ENCODE data around the gene F8.
"Not testable (repeated sequence)": the region's sequence is repeated elsewhere in the genome, so short reads cannot be mapped to it uniquely, and the experiment has no call there.

F8 gene

DNA sequence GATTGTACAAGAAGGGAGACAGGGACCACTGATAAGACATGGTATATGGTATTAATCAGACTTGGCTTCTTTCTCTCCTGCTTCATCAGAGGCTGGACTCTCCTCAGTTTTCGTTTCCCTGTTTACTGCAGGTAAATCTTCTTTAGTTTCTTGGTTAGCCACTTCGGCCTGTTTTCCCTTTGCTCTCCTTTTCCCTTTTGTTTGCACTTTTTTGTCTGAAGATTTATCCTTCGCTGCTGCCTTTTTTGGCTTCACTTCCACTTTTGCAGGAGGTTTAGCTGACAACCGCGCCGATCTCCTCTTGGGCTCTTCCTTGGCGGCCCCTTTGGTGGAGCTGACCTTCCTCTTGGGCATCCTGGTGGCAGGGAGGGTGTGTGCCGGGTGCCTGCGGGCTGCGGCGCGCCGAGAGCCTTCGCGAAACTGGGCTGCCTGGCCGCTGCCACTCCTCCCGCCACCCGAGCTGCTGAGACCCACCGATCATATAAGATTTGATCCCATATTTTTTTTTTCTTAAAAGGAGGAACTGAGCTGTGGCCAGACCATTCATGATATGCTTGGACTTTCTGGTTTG is 205.4 kb downstream of the F8 start:
- Histone ChIP-seq H3K9me3 (ENCODE audit: control insufficient read depth, insufficient read depth, low read depth, low read length) (peaks cover 25% of the 10 kb centered on the region), H3K4me1 (ENCODE audit: control insufficient read depth, insufficient read depth, low read length) (peaks cover 29% of the 10 kb centered on the region)
- H3K9ac ChIP-seq (ENCODE audit: low read length); H3K4me3 ChIP-seq (ENCODE audit: low read depth, low read length); H3K27ac ChIP-seq (ENCODE audit: low read depth, low read length); H3K27me3 ChIP-seq (ENCODE audit: control insufficient read depth, insufficient read depth, low read length); H3K36me3 ChIP-seq (ENCODE audit: control insufficient read depth, insufficient read depth, low read length): not testable (repeated sequence)

DNA sequence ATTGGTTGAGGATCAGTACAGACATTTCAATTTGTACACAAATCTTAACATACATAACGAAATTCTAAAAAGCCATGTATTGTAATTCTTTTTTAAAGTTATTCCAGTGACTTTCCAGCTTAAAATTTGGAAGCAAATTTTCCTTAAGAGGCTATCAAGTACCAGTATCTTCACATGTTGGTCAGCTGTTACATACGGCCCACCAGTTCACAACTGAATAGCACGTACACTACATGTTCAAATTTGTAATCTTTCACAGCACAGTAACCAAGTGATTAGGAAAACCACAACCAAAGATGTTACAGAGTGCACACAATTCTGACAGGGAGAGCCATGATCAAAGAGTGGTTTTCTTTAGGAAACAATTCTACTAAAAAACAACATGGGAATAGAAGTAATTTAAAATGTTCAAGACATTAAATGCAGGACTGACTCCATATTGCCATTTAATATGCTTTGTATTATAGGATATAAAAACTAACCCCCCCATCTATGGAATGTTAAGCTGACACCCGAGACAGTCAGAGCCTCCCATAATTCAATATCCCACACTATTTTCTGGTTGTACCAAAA is 206.1 kb downstream of the F8 start:
- not testable (repeated sequence) for H3K9ac ChIP-seq (ENCODE audit: low read length); H3K4me3 ChIP-seq (ENCODE audit: low read depth, low read length); H3K36me3 ChIP-seq (ENCODE audit: control insufficient read depth, insufficient read depth, low read length); H3K27ac ChIP-seq (ENCODE audit: low read depth, low read length); H3K27me3 ChIP-seq (ENCODE audit: control insufficient read depth, insufficient read depth, low read length)
- Histone ChIP-seq H3K4me1 (ENCODE audit: control insufficient read depth, insufficient read depth, low read length) (peaks cover 21% of the 10 kb centered on the region), H3K9me3 (ENCODE audit: control insufficient read depth, insufficient read depth, low read depth, low read length) (peaks cover 25% of the 10 kb centered on the region)

DNA sequence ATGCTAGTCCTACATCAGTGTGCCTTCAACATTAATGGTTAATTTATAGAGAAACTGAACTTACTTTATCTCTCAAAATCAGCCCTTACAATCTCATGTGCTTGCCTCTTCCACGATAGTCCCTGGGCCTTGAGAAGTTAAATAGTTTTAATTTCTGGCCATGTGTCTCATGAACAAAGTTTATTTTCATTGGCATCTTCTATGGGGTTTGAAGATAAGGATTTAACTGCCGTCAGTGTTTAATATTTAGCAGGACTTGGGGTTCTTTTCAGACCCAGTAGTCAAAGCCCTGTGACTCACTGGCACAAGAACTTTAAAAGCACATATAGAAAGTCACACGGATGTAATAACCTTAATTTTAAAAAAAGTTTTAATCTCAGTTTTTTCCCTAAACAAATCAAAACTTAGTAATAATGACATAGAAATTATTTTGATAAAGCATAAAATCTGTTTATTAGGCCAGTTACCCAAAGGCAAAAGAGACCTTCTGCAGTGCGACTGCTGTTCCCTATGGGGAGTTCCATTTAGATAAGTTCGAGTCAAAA is 207.2 kb downstream of the F8 start:
- Histone ChIP-seq H3K27ac (ENCODE audit: low read depth, low read length) (no peak overlapping the region), H3K9ac (ENCODE audit: low read length) (no peak overlapping the region), H3K9me3 (ENCODE audit: control insufficient read depth, insufficient read depth, low read depth, low read length) (peaks cover 23% of the 10 kb centered on the region)

DNA sequence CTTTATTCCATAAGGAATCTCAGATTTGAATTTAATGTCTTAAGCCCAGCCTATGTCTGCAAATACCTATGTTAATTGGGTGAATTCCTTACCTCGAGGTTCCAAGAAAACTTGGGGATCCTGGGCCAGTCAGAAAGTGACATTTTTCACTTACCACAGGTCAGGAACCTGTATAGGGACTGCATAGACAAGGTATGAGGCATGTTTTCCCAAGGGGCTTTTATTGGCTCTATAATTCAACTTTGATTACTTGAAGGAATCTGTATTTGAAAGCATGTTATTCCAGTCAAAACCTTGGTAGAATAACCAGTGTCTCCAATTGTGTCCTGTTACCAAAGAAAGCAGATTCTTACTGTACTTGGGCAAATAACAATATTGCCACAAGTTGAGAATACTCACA is 208.7 kb downstream of the F8 start:
- Histone ChIP-seq H3K9me3 (ENCODE audit: control insufficient read depth, insufficient read depth, low read depth, low read length) (peaks cover 15% of the 10 kb centered on the region), H3K4me3 (ENCODE audit: low read depth, low read length) (no peak overlapping the region), H3K9ac (ENCODE audit: low read length) (no peak overlapping the region), H3K27ac (ENCODE audit: low read depth, low read length) (no peak overlapping the region), H3K4me1 (ENCODE audit: control insufficient read depth, insufficient read depth, low read length) (no peaks in the 10 kb centered on the region), H3K27me3 (ENCODE audit: control insufficient read depth, insufficient read depth, low read length) (no peaks in the 10 kb centered on the region), H3K36me3 (ENCODE audit: control insufficient read depth, insufficient read depth, low read length) (no peaks in the 10 kb centered on the region)

More for the DNA sequence above, 207.2 kb downstream of the F8 start:
- Histone ChIP-seq H3K4me1 (ENCODE audit: control insufficient read depth, insufficient read depth, low read length) (peaks cover 11% of the 10 kb centered on the region), H3K27me3 (ENCODE audit: control insufficient read depth, insufficient read depth, low read length) (no peaks in the 10 kb centered on the region), H3K4me3 (ENCODE audit: low read depth, low read length) (no peak overlapping the region), H3K36me3 (ENCODE audit: control insufficient read depth, insufficient read depth, low read length) (no peaks in the 10 kb centered on the region)

- Histone ChIP-seq H3K27me3 (ENCODE audit: control insufficient read depth, insufficient read depth, low read length) (no peaks in the 10 kb centered on the region), H3K4me1 (ENCODE audit: control insufficient read depth, insufficient read depth, low read length) (no peaks in the 10 kb centered on the region), H3K4me3 (ENCODE audit: low read depth, low read length) (no peak overlapping the region), H3K9me3 (ENCODE audit: control insufficient read depth, insufficient read depth, low read depth, low read length) (peaks cover 16% of the 10 kb centered on the region), H3K27ac (ENCODE audit: low read depth, low read length) (no peak overlapping the region), H3K9ac (ENCODE audit: low read length) (no peak overlapping the region), H3K36me3 (ENCODE audit: control insufficient read depth, insufficient read depth, low read length) (no peaks in the 10 kb centered on the region)
These were observed 210.0 kb downstream of the F8 start for GRCh38 chrX:154812341-154813101.

- Histone ChIP-seq H3K36me3 (ENCODE audit: control insufficient read depth, insufficient read depth, low read length) (no peaks in the 10 kb centered on the region), H3K4me3 (ENCODE audit: low read depth, low read length) (no peak overlapping the region), H3K4me1 (ENCODE audit: control insufficient read depth, insufficient read depth, low read length) (peaks cover 5% of the 10 kb centered on the region; the same call in 1 of the 2 replicates), H3K9me3 (ENCODE audit: control insufficient read depth, insufficient read depth, low read depth, low read length) (peaks cover 24% of the 10 kb centered on the region), H3K9ac (ENCODE audit: low read length) (no peak overlapping the region), H3K27ac (ENCODE audit: low read depth, low read length) (no peak overlapping the region), H3K27me3 (ENCODE audit: control insufficient read depth, insufficient read depth, low read length) (no peaks in the 10 kb centered on the region; the same call in 1 of the 2 replicates)
These were observed 212.4 kb downstream of the F8 start for GRCh38 chrX:154809939-154810665.

GRCh38 chrX:154806837-154807501 is 215.6 kb downstream of the F8 start:
- H3K9ac ChIP-seq (ENCODE audit: low read length) = no peak overlapping the region
- H3K9me3 ChIP-seq (ENCODE audit: control insufficient read depth, insufficient read depth, low read depth, low read length) = peaks cover 30% of the 10 kb centered on the region
- peaks cover 25% of the 10 kb centered on the region; the same call in 1 of the 2 replicates for H3K4me1 ChIP-seq (ENCODE audit: control insufficient read depth, insufficient read depth, low read length)
- no peaks in the 10 kb centered on the region for H3K36me3 ChIP-seq (ENCODE audit: control insufficient read depth, insufficient read depth, low read length)
- H3K4me3 ChIP-seq (ENCODE audit: low read depth, low read length) = no peak overlapping the region
- H3K27ac ChIP-seq (ENCODE audit: low read depth, low read length) = no peak overlapping the region
- H3K27me3 ChIP-seq (ENCODE audit: control insufficient read depth, insufficient read depth, low read length) = peaks cover 15% of the 10 kb centered on the region; the same call in 1 of the 2 replicates

- Histone ChIP-seq H3K36me3 (ENCODE audit: control insufficient read depth, insufficient read depth, low read length) (no peaks in the 10 kb centered on the region), H3K9me3 (ENCODE audit: control insufficient read depth, insufficient read depth, low read depth, low read length) (peaks cover 30% of the 10 kb centered on the region), H3K27ac (ENCODE audit: low read depth, low read length) (no peak overlapping the region; the same call in 1 of the 2 replicates), H3K4me3 (ENCODE audit: low read depth, low read length) (peak overlapping the region; percentile 82), H3K27me3 (ENCODE audit: control insufficient read depth, insufficient read depth, low read length) (peaks cover 15% of the 10 kb centered on the region; the same call in 1 of the 2 replicates), H3K4me1 (ENCODE audit: control insufficient read depth, insufficient read depth, low read length) (peaks cover 28% of the 10 kb centered on the region; the same call in 1 of the 2 replicates), H3K9ac (ENCODE audit: low read length) (peak overlapping the region; percentile 45)
These were observed 216.8 kb downstream of the F8 start for GRCh38 chrX:154805696-154806091.

- Histone ChIP-seq H3K27me3 (ENCODE audit: control insufficient read depth, insufficient read depth, low read length) (peaks cover 15% of the 10 kb centered on the region; the same call in 1 of the 2 replicates), H3K4me3 (ENCODE audit: low read depth, low read length) (peak within 1 kb of the TSS; percentile 82), H3K27ac (ENCODE audit: low read depth, low read length) (peak within 1 kb of the TSS; percentile 31; the same call in 1 of the 2 replicates), H3K4me1 (ENCODE audit: control insufficient read depth, insufficient read depth, low read length) (peaks cover 34% of the 10 kb centered on the region; the same call in 1 of the 2 replicates), H3K9ac (ENCODE audit: low read length) (peak within 1 kb of the TSS; percentile 77), H3K9me3 (ENCODE audit: control insufficient read depth, insufficient read depth, low read depth, low read length) (peaks cover 30% of the 10 kb centered on the region), H3K36me3 (ENCODE audit: control insufficient read depth, insufficient read depth, low read length) (no peaks in the 10 kb centered on the region)
These were observed 217.4 kb downstream of the F8 start, which contains the start of gene MPP1 for GRCh38 chrX:154804957-154805695. Gene MPP1, minus strand, starts transcription at chrX:154805485. Its CDS starts 112 bp downstream, at chrX:154805373.
